Endothelial cell of umbilical vein (primary cell): Measurements from ENCODE around the gene TCAP. TPM values are rescaled to one million over a fixed set of nuclear protein-coding genes. Genes with fewer than 3 reads are reported as not detected.

Experiments
- BruUV-seq: library from RNA; stranded (reverse); fragments of 400-500 nt; replicated peaks from 2 replicates; lab custom pipeline; 2021; lab: Mats Ljungman, UMichigan
- CTCF ChIA-PET: fragments of 300-600, 350-600 bp; sonication (Branson Sonifier 250); formaldehyde crosslinking; loops from one replicate; lab custom pipeline; 2021; ENCODE audit warnings: antibody characterized with exemption, inconsistent platforms; lab: Charles Lee
- POLR2A ChIA-PET: fragments of 300-600, 350-600 bp; sonication (Branson Sonifier 250); formaldehyde crosslinking; loops from one replicate; lab custom pipeline; 2021; ENCODE audit warnings: antibody characterized with exemption, inconsistent platforms; lab: Charles Lee
- DNase-seq: peaks from one replicate; pipeline ENCODE4 v3.0.0-alpha.2; 2011; ENCODE audit warnings: low read depth, low spot score
- FAIRE-seq: peaks from 2 replicates; lab custom pipeline; 2011; peaks lifted over from hg19 to GRCh38; lab: Jason Lieb, UNC
- H2AFZ ChIP-seq: 2 replicates; pipeline ENCODE4 v1.6.0; 2012; ENCODE audit warnings: low read depth, low read length, control low read depth, inconsistent platforms
- H3K27ac ChIP-seq: 2 replicates; pipeline ENCODE4 v1.5.1; 2011; ENCODE audit warnings: low read depth, mild to moderate bottlenecking, control low read depth, low read length, moderate library complexity; ENCODE audit not compliant: insufficient read depth
- H3K27me3 ChIP-seq, 2 experiments: 2 replicates each; pipeline versions ENCODE4 v1.6.0 to v1.6.1; 2011; ENCODE audit warnings: low read length in 2 of 2, mixed read lengths in 1 of 2; ENCODE audit not compliant: control insufficient read depth in 2 of 2, insufficient read depth in 2 of 2
- H3K36me3 ChIP-seq, 2 experiments: 2 replicates in 1 of 2; 3 replicates in 1 of 2; pipeline ENCODE4 v1.5.1; 2011; ENCODE audit warnings: low read length in 2 of 2, mild to moderate bottlenecking in 1 of 2, moderate library complexity in 1 of 2; ENCODE audit not compliant: control insufficient read depth in 2 of 2, insufficient read depth in 2 of 2; ENCODE audit errors: extremely low read depth in 1 of 2
- H3K4me1 ChIP-seq: 3 replicates; pipeline ENCODE4 v1.5.1; 2011; ENCODE audit warnings: mild to moderate bottlenecking, low read length; ENCODE audit not compliant: control insufficient read depth, insufficient read depth; ENCODE audit errors: extremely low read depth
- H3K4me2 ChIP-seq: 2 replicates; pipeline ENCODE4 v1.6.1; 2011; ENCODE audit warnings: low read length, control low read depth, mixed read lengths; ENCODE audit not compliant: insufficient read depth
- H3K4me3 ChIP-seq, 3 experiments: fragments of 200-600 bp in 1 of 3; sonication (generic), shearing (Covaris generic) in 1 of 3; replicated peaks in 1 of 3; 2 replicates each; pipeline ENCODE4 v1.5.1; 2011 to 2016; ENCODE audit warnings: control low read depth in 3 of 3, low read length in 3 of 3, mild to moderate bottlenecking in 2 of 3, inconsistent platforms in 1 of 3, low read depth in 1 of 3, moderate library complexity in 1 of 3; ENCODE audit not compliant: insufficient read depth in 1 of 3
- H3K79me2 ChIP-seq: 2 replicates; pipeline ENCODE4 v1.6.0; 2012; ENCODE audit warnings: low read length, inconsistent platforms; ENCODE audit not compliant: control insufficient read depth, insufficient read depth
- H3K9ac ChIP-seq: replicated peaks from 2 replicates; pipeline ENCODE3; 2011; ENCODE audit warnings: low read length, control low read depth; ENCODE audit not compliant: insufficient read depth; ENCODE audit errors: extremely low read depth
- H3K9me1 ChIP-seq: replicated peaks from 3 replicates; pipeline ENCODE4 v1.6.0; 2011; ENCODE audit warnings: mild to moderate bottlenecking, low read length; ENCODE audit not compliant: control insufficient read depth, insufficient read depth; ENCODE audit errors: extremely low read depth
- H3K9me3 ChIP-seq: replicated peaks from 2 replicates; pipeline ENCODE4 v1.5.1; 2012; ENCODE audit warnings: low read length, inconsistent platforms; ENCODE audit not compliant: control insufficient read depth, insufficient read depth
- H4K20me1 ChIP-seq: replicated peaks from 2 replicates; pipeline ENCODE3; 2011; ENCODE audit warnings: mild to moderate bottlenecking, low read length; ENCODE audit not compliant: control insufficient read depth, insufficient read depth; ENCODE audit errors: extremely low read depth
- GATA2 ChIP-seq: IDR thresholded peaks from 2 replicates; pipeline ENCODE4 v1.7.0; 2011; ENCODE audit warnings: low read depth, mild to moderate bottlenecking, moderate library complexity, mixed read lengths, low read length; ENCODE audit not compliant: insufficient read length, insufficient read depth
- JUN ChIP-seq: IDR thresholded peaks from 2 replicates; pipeline ENCODE4 v1.6.1; 2011; ENCODE audit warnings: borderline replicate concordance, low read depth; ENCODE audit not compliant: insufficient read length, insufficient read depth
- POLR2AphosphoS5 ChIP-seq: IDR thresholded peaks from 2 replicates; pipeline ENCODE4 v1.6.1; 2012; ENCODE audit warnings: low read depth, mild to moderate bottlenecking, control low read depth, low read length, moderate library complexity; ENCODE audit not compliant: insufficient read depth
- dilution Hi-C: fragments of 300-500 bp; cut with MboI; formaldehyde crosslinking; loops from one replicate; pipeline ENCODE4 v1.15.0; 2019; ENCODE audit warnings: low sequenced_read_pairs; ENCODE audit not compliant: extremely low pct_ligation_motif_present
- intact Hi-C: fragments of 100-400 bp; cut with micrococcal nuclease; formaldehyde crosslinking; loops from one replicate; pipeline ENCODE4 v1.10.0; 2022
- polyA plus RNA-seq, 4 experiments: library from polyadenylated mRNA; depleted of rRNA in 3 of 4; stranded (reverse) in 3 of 4; unstranded in 1 of 4; fragments of >200 nt; gene quantifications; 2 replicates each; pipeline versions ENCODE4 v1.2.1 to v1.2.3, GENCODE V29; 2011 to 2012; ENCODE audit warnings: missing spikeins in 1 of 4
- total RNA-seq: library from RNA; stranded (reverse); gene quantifications from 2 replicates; pipeline ENCODE4 v1.2.3, GENCODE V29; 2021
- TF ChIP-seq, protein P1 (sequence below): IDR thresholded peaks from 2 replicates; pipeline ENCODE4 v1.6.1; 2011; ENCODE audit not compliant: insufficient read depth, insufficient read length
- TF ChIP-seq, protein P2 (sequence below), 2 donors: IDR thresholded peaks; 1 replicate in 1 of 2; 2 replicates in 1 of 2; pipeline ENCODE4 v1.5.1; 2011; ENCODE audit warnings: low read length in 2 of 2, mild to moderate bottlenecking in 2 of 2, moderate library complexity in 2 of 2, control low read depth in 1 of 2, inconsistent platforms in 1 of 2, low read depth in 1 of 2; ENCODE audit not compliant: insufficient read depth in 1 of 2; ENCODE audit errors: extremely low read depth in 1 of 2

The TCAP gene
- total and polyA plus RNA-seq, 2 donors (not counting 3 experiments of a cell fraction or from before 2014, with no cell fraction given): 0.51 to 0.93 TPM

DNA sequence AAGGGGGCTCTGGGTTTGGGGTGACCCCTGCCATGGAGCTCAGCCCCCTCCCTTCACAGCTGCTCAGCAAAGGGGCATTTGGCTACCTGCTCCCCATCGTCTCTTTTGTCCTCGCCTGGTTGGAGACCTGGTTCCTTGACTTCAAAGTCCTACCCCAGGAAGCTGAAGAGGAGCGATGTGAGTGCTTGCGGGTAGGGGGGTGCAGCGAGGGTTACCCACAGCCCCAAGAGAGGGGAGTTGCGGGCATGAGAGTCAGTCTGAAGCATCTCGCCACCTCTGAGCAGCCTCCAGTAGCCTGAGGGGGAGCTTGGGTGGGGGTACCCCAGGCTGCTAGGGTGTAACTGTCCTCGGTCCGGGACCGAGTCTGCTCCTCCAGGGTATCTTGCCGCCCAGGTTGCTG, 6.8 kb upstream of the TCAP start:
- CTCF ChIA-PET: interaction anchor here (1.1 kb wide), 1 partner anchor 35 kb away, joined by 3 read pairs; no protein-coding TSS in a partner anchor
- TF ChIP-seq GATA2 (no peak), POLR2AphosphoS5 (no peak), JUN (no peak)
- TF ChIP-seq, protein P1, sequence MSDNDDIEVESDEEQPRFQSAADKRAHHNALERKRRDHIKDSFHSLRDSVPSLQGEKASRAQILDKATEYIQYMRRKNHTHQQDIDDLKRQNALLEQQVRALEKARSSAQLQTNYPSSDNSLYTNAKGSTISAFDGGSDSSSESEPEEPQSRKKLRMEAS: no peak
- TF ChIP-seq, protein P2, sequence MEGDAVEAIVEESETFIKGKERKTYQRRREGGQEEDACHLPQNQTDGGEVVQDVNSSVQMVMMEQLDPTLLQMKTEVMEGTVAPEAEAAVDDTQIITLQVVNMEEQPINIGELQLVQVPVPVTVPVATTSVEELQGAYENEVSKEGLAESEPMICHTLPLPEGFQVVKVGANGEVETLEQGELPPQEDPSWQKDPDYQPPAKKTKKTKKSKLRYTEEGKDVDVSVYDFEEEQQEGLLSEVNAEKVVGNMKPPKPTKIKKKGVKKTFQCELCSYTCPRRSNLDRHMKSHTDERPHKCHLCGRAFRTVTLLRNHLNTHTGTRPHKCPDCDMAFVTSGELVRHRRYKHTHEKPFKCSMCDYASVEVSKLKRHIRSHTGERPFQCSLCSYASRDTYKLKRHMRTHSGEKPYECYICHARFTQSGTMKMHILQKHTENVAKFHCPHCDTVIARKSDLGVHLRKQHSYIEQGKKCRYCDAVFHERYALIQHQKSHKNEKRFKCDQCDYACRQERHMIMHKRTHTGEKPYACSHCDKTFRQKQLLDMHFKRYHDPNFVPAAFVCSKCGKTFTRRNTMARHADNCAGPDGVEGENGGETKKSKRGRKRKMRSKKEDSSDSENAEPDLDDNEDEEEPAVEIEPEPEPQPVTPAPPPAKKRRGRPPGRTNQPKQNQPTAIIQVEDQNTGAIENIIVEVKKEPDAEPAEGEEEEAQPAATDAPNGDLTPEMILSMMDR (IDR thresholded peaks at IDR 0.05; ENCODE audit: extremely low read depth in 1 of 2, insufficient read depth in 1 of 2, low read depth in 1 of 2, low read length in 2 of 2): no peak

More for the DNA sequence above, 6.8 kb upstream of the TCAP start:
- Histone ChIP-seq H3K27me3 (no peaks in the 10 kb centered on the region), H3K9me1 (no peaks in the 10 kb centered on the region), H3K4me2 (no peak overlapping the region), H3K4me1 (peaks cover 16% of the 10 kb centered on the region), H2AFZ (no peak overlapping the region), H3K27ac (no peak overlapping the region), H3K79me2 (no peaks in the 10 kb centered on the region), H3K9ac (no peak overlapping the region), H3K36me3 (peaks cover 0 to 2% of the 10 kb centered on the region in 2 experiments), H4K20me1 (no peaks in the 10 kb centered on the region), H3K4me3 (no peak overlapping the region), H3K9me3 (no peaks in the 10 kb centered on the region)
- intact Hi-C loops: no loop called here
- BruUV-seq: no TSS peak
- DNase-seq (no peak), FAIRE-seq (no peak)
- dilution Hi-C loops: no loop called here
- POLR2A ChIA-PET: no interaction called here
